Duodenal mucosa (tissue), 2 donors: ENCODE results near the gene DKK1.

ENCODE experiments used
- H3K27ac ChIP-seq: one replicate; pipeline ENCODE4 v1.7.0; 2013; ENCODE audit warnings: low read depth, low read length
- H3K27me3 ChIP-seq, 2 donors: one replicate each; pipeline ENCODE4 v1.7.0; 2013; ENCODE audit warnings: low read length in 2 of 2, control low read depth in 1 of 2; ENCODE audit not compliant: insufficient read depth in 2 of 2, control insufficient read depth in 1 of 2
- H3K36me3 ChIP-seq, 2 donors: one replicate each; pipeline ENCODE4 v1.7.0; 2013; ENCODE audit warnings: low read length in 2 of 2, control low read depth in 1 of 2; ENCODE audit not compliant: insufficient read depth in 2 of 2, control insufficient read depth in 1 of 2
- H3K4me1 ChIP-seq, 2 donors: one replicate each; pipeline ENCODE4 v1.7.0; 2013; ENCODE audit warnings: low read length in 2 of 2, control low read depth in 1 of 2; ENCODE audit not compliant: insufficient read depth in 2 of 2, control insufficient read depth in 1 of 2
- H3K4me3 ChIP-seq, 2 donors: one replicate each; pipeline ENCODE4 v1.7.0; 2013; ENCODE audit warnings: low read length in 2 of 2, low read depth in 1 of 2
- H3K9ac ChIP-seq, 2 donors: one replicate each; pipeline ENCODE4 v1.7.0; 2013; ENCODE audit warnings: low read length in 2 of 2, low read depth in 1 of 2
- H3K9me3 ChIP-seq, 2 donors: one replicate each; pipeline ENCODE4 v1.7.0; 2013; ENCODE audit warnings: low read length in 2 of 2, control low read depth in 1 of 2; ENCODE audit not compliant: control insufficient read depth in 1 of 2

The DKK1 gene

GRCh38 chr10:52316500-52316899 is 2.4 kb downstream of the DKK1 start:
- Histone ChIP-seq H3K27ac (no peak overlapping the region), H3K4me1 (peaks cover 10 to 16% of the 10 kb centered on the region in 2 donors), H3K9me3 (no peaks in the 10 kb centered on the region), H3K27me3 (peaks cover 11 to 27% of the 10 kb centered on the region in 2 donors), H3K4me3 (no peak overlapping the region), H3K36me3 (no peaks in the 10 kb centered on the region), H3K9ac (no peak overlapping the region)

GRCh38 chr10:52318136-52318701 is 4.1 kb downstream of the DKK1 start:
- Histone ChIP-seq H3K4me1 (peaks cover 7 to 15% of the 10 kb centered on the region in 2 donors), H3K9me3 (no peaks in the 10 kb centered on the region), H3K9ac (no peak overlapping the region), H3K4me3 (no peak overlapping the region), H3K27ac (no peak overlapping the region), H3K27me3 (peaks cover 6 to 22% of the 10 kb centered on the region in 2 donors), H3K36me3 (no peaks in the 10 kb centered on the region)

GRCh38 chr10:52318822-52319464 is 4.9 kb downstream of the DKK1 start:
- Histone ChIP-seq H3K4me3 (no peak overlapping the region), H3K4me1 (peaks cover 0 to 9% of the 10 kb centered on the region in 2 donors), H3K27me3 (peaks cover 4 to 15% of the 10 kb centered on the region in 2 donors), H3K36me3 (no peaks in the 10 kb centered on the region), H3K9me3 (no peaks in the 10 kb centered on the region), H3K27ac (no peak overlapping the region), H3K9ac (no peak overlapping the region)

GRCh38 chr10:52319926-52320325 is 5.8 kb downstream of the DKK1 start:
- Histone ChIP-seq H3K9me3 (no peaks in the 10 kb centered on the region), H3K36me3 (no peaks in the 10 kb centered on the region), H3K9ac (no peak overlapping the region), H3K4me3 (no peak overlapping the region), H3K4me1 (no peaks in the 10 kb centered on the region), H3K27ac (no peak overlapping the region), H3K27me3 (peaks cover 0 to 8% of the 10 kb centered on the region in 2 donors)

GRCh38 chr10:52322323-52322722 is 8.2 kb downstream of the DKK1 start:
- H3K4me3 ChIP-seq: no peak overlapping the region
- no peak overlapping the region for H3K9ac ChIP-seq
- H3K27ac ChIP-seq: no peak overlapping the region
- H3K27me3 ChIP-seq: no peaks in the 10 kb centered on the region
- H3K4me1 ChIP-seq: no peaks in the 10 kb centered on the region
- no peaks in the 10 kb centered on the region for H3K36me3 ChIP-seq
- H3K9me3 ChIP-seq: no peaks in the 10 kb centered on the region

- no peaks in the 10 kb centered on the region for H3K4me1 ChIP-seq
- no peaks in the 10 kb centered on the region for H3K36me3 ChIP-seq
- H3K9ac ChIP-seq: no peak overlapping the region
- no peak overlapping the region for H3K27ac ChIP-seq
- H3K27me3 ChIP-seq: no peaks in the 10 kb centered on the region
- no peak overlapping the region for H3K4me3 ChIP-seq
- H3K9me3 ChIP-seq: no peaks in the 10 kb centered on the region
Observed at GRCh38 chr10:52322936-52323335, 8.9 kb downstream of the DKK1 start.

GRCh38 chr10:52326382-52326781 is 12.3 kb downstream of the DKK1 start:
- Histone ChIP-seq H3K4me3 (no peak overlapping the region), H3K9me3 (no peaks in the 10 kb centered on the region), H3K9ac (no peak overlapping the region), H3K27me3 (no peaks in the 10 kb centered on the region), H3K4me1 (no peaks in the 10 kb centered on the region), H3K27ac (no peak overlapping the region), H3K36me3 (no peaks in the 10 kb centered on the region)

- no peaks in the 10 kb centered on the region for H3K36me3 ChIP-seq
- no peak overlapping the region for H3K27ac ChIP-seq
- no peaks in the 10 kb centered on the region for H3K27me3 ChIP-seq
- peaks cover 0 to 6% of the 10 kb centered on the region in 2 donors for H3K4me1 ChIP-seq
- no peaks in the 10 kb centered on the region for H3K9me3 ChIP-seq
- H3K4me3 ChIP-seq: no peak overlapping the region
- no peak overlapping the region for H3K9ac ChIP-seq
Observed at GRCh38 chr10:52331638-52332364, 17.7 kb downstream of the DKK1 start.

GRCh38 chr10:52332815-52333214 is 18.7 kb downstream of the DKK1 start:
- Histone ChIP-seq H3K9me3 (no peaks in the 10 kb centered on the region), H3K9ac (no peak overlapping the region), H3K27ac (no peak overlapping the region), H3K36me3 (no peaks in the 10 kb centered on the region), H3K27me3 (no peaks in the 10 kb centered on the region), H3K4me3 (no peak overlapping the region), H3K4me1 (peaks cover 0 to 6% of the 10 kb centered on the region in 2 donors)

- Histone ChIP-seq H3K9ac (no peak overlapping the region), H3K4me3 (no peak overlapping the region), H3K4me1 (peaks cover 0 to 6% of the 10 kb centered on the region in 2 donors), H3K9me3 (no peaks in the 10 kb centered on the region), H3K27ac (no peak overlapping the region), H3K36me3 (no peaks in the 10 kb centered on the region), H3K27me3 (no peaks in the 10 kb centered on the region)
Observed at GRCh38 chr10:52334595-52334994, 20.5 kb downstream of the DKK1 start.
